GM19463 (cell line): ENCODE measurements around the gene ENTREP3.
A peak's percentile ranks its signal among the peaks of the same experiment; 100 is the strongest.
"Not testable (repeated sequence)": the region's sequence is repeated elsewhere in the genome, so short reads cannot be mapped to it uniquely, and the experiment has no call there.

ENCODE experiments used
- ATAC-seq: cut with Tn5 transposase; IDR thresholded peaks from one replicate; pipeline ENCODE4 v1.9.1; 2021; ENCODE audit warnings: mild to moderate bottlenecking, moderate library complexity; ENCODE audit not compliant: unreplicated experiment

Gene ENTREP3

GRCh38 chr1:155226188-155226909, 28.9 kb downstream of the ENTREP3 start:
- ATAC-seq: no peak

GRCh38 chr1:155225404-155225759, 29.9 kb downstream of the ENTREP3 start:
- not testable (repeated sequence) for ATAC-seq

- no peak for ATAC-seq
These were observed 32.2 kb downstream of the ENTREP3 start for GRCh38 chr1:155223047-155223446.

GRCh38 chr1:155220211-155220965, 34.9 kb downstream of the ENTREP3 start:
- not testable (repeated sequence) for ATAC-seq

GRCh38 chr1:155219592-155220031, 35.7 kb downstream of the ENTREP3 start:
- no peak for ATAC-seq

- ATAC-seq: no peak
These were observed 36.3 kb downstream of the ENTREP3 start for GRCh38 chr1:155218854-155219591.

GRCh38 chr1:155214702-155215101, 40.6 kb downstream of the ENTREP3 start:
- ATAC-seq: not testable (repeated sequence)

- ATAC-seq: not testable (repeated sequence)
These were observed 43.2 kb downstream of the ENTREP3 start for GRCh38 chr1:155212051-155212440.

GRCh38 chr1:155211381-155212050, 43.8 kb downstream of the ENTREP3 start:
- ATAC-seq: not testable (repeated sequence)

GRCh38 chr1:155210314-155211104, 44.8 kb downstream of the ENTREP3 start:
- ATAC-seq: no peak

GRCh38 chr1:155209312-155209721, 46.0 kb downstream of the ENTREP3 start:
- ATAC-seq: no peak

- ATAC-seq: peak; percentile 83
These were observed 46.6 kb downstream of the ENTREP3 start, which contains the start of gene MTX1 for GRCh38 chr1:155208541-155209311. MTX1 (plus strand) TSS chr1:155208695; CDS start chr1:155208805, 110 bp downstream.

GRCh38 chr1:155207806-155208540, 47.3 kb downstream of the ENTREP3 start, which contains the start of gene THBS3:
THBS3 (minus strand) TSS chr1:155207897; CDS start chr1:155207876, 21 bp downstream.
- no peak for ATAC-seq

GRCh38 chr1:155206891-155207805, 48.1 kb downstream of the ENTREP3 start:
- no peak for ATAC-seq

- ATAC-seq: no peak
These were observed 49.2 kb downstream of the ENTREP3 start for GRCh38 chr1:155205969-155206593.

GRCh38 chr1:155205035-155205434, 50.2 kb downstream of the ENTREP3 start:
- no peak for ATAC-seq
